CMK (cell line): ENCODE data around the gene CD79B.
"Not testable (repeated sequence)": the region's sequence is repeated elsewhere in the genome, so short reads cannot be mapped to it uniquely, and the experiment has no call there.

Source experiments
- DNase-seq: peaks from one replicate; pipeline ENCODE4 v3.0.0-alpha.2; 2010; ENCODE audit warnings: low read depth

CD79B gene

DNA sequence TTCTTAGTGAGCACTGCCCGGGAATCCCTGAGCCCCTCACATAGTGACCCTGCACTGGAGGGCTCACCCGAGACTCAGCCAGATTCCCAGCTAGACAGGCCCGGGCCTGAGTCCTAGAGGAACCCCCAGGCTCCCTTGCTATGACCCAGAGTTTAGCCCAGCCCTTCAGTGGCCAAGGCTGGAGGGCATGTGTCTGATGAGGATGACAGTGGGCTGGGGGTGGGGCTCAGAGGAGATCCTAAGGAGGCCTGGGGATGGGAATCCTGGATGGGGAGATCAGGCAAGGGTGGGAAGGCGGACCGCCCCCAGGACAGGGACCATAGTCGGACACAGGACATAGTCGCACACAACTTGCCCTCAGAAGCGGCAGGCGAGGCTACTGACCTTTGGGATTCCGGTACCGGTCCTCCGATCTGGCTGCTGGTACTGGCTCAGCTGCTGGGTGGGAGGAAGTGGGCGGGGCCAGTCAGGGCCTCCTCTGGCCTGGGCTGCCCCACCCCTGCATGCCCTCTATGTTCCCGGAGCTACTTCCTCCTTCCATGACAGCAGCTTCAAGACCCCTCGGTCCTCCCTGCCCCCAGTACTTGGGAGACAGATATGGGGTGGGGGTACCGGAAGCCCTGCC lies 1.1 kb downstream of the CD79B start:
- peak; percentile 60 for DNase-seq

DNA sequence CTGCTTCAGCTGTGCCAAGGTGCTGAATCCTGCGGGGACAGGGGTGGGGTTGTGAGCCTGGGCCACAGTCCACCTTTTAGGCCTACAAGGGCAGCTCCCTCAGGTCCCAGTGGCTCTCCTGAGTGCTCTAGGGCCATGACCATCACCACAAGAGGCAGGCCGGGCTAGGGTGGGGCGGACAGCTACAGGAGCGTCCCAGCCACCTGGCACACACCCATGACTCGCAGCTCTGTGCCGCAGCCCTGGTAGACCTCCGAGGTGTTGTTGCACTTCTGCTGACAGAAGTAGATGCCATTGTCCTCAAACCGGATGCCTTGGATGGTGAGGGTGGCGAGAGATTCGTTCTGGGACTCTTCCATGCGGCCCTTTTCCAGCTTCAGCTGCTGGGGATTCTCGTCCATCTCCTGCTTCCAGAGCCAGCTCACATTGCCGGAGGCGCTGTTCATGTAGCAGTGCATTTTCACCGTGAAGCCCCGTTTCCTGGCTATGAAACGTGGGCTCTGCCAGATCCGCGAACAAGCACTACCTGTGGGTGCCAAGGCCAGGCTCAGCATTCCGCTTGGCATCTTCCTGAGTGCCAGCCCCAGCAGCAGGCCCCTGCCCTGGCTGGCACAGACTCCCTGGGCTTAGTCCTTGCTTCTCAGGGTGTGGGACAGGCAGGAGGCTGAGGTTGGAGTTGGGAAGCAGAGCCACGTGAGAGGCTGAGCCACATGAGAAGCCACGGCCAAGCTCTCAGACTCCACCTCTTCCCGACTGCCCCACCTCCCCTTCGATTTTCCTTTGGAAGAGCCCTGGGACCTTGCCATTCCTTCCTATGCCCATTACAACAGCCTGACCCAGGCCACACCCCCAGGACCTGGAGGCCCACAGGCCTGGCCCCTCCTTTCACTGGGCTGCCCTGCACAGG lies 2.0 kb downstream of the CD79B start:
- no peak for DNase-seq

DNA sequence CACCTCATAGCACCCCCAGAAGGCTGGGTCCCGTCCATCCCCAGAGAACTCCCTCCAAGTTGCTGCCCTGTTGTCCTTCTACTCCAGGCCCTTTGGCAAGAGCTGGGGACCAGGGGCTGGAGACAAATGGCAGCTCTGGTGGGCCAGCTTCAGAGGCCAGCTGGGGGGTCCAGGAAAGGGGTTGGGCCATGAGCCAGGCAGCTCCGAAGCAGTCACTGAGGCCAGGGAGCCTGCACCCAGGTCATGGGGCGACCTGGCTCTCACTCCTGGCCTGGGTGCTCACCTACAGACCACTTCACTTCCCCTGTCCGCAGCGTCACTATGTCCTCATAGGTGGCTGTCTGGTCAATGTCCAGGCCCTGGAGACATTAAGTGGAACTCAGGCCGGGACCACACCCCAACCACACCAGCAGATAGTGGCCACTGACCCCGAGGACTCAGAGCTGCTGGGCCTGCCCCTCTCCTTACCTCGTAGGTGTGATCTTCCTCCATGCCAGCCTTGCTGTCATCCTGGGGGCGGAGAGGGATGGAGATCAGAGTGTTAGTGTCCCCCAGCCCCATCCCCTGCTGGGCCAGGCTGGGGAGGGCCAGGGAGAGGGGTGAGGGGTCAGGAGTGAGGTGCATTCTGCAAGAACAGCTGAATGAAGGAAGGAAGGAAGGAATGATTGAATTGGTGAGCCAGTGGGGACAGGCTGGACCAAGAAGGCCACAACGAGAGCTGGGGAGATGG lies 3.0 kb downstream of the CD79B start:
- no peak for DNase-seq

DNA sequence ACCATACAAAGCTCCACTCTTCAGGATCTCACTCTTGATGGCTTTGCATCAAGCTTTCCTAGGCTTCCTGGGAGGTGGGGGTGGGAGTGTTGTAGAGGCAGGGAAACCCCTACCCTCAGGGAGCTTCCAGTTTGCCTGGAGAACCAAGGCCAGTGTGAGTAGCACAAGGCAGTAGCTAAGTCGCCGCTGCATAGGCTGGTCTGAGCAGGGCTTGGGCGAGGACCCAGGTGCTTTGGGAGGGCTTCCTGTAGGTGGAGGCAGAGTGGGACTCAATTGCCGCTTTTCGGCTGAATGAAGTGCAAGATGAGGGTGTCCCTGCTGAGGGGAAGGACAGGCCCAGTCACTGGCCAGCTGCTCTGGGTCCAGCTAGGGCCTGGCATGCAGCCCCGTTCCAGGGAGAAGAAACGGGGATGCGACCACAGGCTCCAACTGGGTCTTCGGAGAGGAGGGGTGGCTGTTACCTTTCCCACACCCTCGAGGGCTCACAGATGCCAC lies 3.9 kb downstream of the CD79B start:
- DNase-seq, result no peak

DNA sequence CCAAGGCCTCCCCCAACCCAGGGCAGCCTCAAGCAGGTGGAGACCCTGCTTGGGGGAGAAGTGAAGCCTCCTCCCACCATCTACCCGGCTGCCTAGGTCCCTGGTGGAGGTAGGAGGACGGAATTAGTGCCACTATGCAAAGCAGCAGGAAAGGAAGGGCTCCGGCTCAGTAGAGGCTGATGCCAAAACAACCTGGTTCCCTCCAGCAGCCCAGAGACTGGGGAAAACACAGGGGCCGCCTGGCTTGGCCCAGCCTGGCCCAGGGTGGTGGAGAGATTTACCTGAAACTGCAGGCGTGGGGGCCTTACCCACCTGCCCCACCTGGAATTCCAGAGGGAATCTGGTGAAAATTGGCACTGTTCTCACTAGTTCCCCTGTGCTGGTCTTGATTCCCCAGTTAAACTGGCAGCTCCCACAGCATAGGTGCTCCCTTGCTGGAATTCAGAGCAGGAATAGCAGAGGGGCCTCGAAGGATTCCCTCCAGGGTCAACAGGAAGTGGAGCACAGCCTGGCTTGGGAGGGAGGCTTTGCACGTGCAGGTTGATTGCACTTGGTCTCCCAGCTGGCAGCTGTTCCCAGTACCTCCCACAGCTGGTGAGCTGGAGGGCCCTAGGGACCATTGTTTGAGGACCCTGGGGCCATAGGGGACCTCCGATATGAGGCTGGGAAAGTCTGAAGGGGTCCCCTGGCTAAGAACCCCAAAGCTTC lies 4.5 kb downstream of the CD79B start:
- DNase-seq, result no peak

DNA sequence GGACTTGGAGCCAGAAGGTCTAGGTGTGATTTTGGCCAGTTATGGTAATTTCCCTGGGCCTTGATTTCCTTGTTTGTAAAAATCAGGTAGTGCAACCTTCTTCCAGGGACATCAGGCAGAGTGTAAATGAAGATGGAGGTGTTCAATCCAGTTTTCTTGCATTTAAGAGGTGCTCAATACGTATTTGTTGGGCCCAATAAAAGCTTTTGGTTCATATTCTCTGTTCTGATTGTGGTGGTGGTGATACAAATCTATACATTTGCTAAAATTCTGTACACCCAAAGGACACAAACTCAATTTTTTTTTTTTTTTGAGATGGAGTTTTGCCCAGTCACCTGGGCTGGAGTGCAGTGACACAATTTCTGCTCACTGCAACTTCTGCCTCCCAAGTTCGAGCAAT lies 6.0 kb downstream of the CD79B start:
- DNase-seq, result no peak

DNA sequence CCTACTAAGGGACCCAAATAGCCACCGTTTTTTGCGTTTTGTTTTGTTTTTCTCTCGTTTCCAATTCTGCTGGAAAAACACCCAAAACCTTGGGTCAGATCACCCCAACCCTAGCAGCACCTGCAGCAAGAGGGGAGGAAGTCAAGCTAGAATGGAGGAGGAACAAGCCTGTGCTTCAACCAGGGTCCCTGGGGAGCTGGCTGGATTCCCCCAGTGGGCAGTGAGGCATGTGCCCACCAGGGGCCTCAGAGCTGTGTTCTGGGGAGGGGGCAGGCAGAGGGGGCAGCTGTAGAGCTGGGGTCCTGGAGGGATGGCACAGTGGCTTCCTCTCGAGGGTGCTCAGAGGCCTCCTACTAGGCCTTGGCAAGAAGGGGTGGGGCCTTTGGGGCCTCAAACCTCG lies 6.5 kb downstream of the CD79B start:
- DNase-seq, result no peak

DNA sequence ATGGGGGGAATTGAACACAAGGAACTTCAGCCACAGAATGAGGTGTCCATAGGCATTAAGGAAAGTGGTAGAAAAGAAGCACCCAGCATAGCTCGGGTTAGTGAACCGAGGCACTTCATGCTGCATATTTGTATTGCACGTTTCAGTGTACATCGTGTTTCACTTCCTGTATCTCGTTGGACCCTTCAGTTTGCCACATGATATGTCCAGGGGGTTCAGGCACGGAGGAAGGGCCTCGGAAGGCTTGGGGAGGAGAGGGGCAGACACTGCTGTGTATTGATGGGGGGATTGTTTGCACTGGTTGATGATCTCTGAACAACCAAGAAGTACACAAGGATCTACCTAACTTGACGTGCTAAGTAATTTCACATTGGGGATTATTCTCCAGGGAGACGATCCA lies 9.7 kb downstream of the CD79B start:
- DNase-seq, result not testable (repeated sequence)

DNA sequence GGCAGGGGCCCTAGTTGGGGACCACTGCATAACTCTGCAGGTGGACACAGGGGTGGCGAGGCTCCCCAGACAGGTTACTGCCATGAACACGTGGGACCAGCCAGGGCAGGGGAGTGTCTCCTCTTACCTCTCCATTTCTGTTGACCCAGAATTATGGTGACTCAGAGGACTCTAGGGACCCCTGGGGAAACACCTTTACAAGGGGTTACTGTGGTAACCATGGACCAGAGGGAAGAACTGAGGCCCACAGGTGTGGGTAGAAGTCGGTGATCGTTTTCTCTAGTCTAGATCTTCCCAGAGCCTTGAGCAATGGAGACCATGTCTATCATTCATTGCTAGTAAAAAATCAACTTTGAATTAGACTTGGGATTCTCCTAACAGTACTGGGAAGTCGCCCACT lies 11.4 kb downstream of the CD79B start:
- not testable (repeated sequence) for DNase-seq

DNA sequence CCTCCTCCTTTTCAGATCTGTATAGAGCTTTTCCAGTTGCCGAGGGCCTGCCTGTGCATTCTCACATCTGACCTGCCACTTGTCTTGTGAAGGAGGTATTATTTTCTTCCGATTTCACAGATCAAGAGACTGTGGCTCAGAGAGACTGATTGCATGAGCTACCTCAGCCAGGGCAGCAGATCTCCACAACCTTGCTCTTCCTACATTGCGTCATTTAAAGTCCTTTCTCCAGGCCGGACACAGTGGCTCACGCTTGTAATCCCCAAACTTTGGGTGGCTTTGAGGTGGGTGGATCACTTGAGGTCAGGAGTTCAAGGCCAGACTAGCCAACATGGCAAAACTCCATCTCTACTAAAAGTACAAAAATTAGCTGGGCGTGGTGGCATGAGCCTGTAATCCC lies 12.1 kb downstream of the CD79B start:
- not testable (repeated sequence) for DNase-seq

DNA sequence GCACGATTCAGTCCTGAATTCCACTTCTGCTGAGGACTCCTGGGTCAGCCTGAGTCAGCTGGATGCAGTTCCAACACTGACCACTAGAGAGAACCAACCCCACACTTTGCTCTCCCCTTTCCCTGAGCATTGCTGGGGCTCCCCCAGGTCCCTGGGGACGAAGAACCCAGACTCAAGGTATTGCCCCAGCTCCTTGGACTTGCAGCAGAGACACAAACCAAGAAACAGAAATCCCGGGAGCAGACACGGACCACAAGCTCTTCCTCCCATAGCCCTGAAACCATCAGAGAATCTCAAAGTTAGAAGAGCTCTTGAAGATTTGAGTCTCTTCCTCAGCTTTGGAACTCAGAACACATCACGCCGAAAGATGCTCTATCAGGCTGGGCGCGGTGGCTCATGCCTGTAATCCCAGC lies 12.8 kb downstream of the CD79B start:
- DNase-seq, result no peak

DNA sequence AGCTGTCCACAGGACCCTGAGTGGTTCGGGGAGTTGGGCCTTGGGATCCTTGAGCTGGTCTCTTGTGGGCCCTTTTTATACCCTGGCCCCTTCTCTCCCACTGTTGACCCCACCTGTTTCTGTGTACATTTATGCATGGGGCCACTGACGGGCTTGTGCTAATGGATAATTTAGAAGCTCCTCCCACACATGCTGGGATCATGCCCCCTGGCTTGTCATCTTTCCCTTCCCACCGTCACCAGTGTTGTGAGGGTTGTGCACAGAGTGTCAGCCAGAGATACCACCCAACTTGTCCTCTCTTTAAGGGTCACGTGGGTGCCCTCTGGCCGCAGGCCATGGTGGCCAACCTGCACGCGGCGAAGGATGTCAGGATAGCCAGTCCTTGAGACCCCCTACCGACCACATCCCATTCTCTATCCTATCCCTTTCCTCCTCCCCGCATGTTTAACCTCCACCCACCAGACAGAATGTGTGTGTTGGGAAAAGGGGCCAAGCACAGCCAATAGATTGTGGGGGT lies 13.3 kb downstream of the CD79B start, which contains the start of gene GH1:
Gene GH1, minus strand, starts transcription at position 51 of the 517 bp plus-strand sequence. CDS start 63 bp downstream, outside the sequence.
- not testable (repeated sequence) for DNase-seq

DNA sequence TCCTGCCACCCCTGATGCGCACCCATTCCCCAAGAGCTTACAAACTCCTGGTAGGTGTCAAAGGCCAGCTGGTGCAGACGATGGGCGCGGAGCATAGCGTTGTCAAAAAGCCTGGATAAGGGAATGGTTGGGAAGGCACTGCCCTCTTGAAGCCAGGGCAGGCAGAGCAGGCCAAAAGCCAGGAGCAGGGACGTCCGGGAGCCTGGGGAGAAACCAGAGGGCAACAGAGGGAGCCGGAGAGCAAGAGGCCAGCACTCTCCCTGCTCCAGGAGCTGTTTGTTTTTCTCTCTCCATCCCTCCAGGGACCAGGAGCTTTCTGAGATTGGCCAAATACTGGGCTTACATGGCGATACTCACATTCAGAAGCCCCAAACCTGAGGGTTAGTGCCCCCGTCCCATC lies 13.8 kb downstream of the CD79B start:
- DNase-seq, result no peak

DNA sequence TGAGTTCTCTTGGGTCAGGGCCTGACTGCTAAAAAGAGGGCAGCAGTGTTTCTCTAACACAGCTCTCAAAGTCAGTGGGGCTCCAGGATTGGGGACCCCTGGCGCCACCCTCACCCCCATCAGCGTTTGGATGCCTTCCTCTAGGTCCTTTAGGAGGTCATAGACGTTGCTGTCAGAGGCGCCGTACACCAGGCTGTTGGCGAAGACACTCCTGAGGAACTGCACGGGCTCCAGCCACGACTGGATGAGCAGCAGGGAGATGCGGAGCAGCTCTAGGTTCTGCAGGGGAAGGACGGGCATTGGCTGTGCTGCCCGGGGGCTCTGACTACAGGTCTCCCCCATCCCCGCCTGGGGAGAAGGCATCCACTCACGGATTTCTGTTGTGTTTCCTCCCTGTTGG lies 14.5 kb downstream of the CD79B start:
- DNase-seq, result no peak

DNA sequence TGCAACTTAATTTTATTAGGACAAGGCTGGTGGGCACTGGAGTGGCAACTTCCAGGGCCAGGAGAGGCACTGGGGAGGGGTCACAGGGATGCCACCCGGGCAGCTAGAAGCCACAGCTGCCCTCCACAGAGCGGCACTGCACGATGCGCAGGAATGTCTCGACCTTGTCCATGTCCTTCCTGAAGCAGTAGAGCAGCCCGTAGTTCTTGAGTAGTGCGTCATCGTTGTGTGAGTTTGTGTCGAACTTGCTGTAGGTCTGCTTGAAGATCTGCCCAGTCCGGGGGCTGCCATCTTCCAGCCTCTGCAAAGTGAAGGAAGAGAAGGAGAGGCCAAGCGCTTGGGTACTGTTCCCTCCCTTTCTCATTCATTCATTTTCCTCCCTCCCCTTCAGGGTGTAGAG lies 14.9 kb downstream of the CD79B start:
- DNase-seq, result not testable (repeated sequence)

DNA sequence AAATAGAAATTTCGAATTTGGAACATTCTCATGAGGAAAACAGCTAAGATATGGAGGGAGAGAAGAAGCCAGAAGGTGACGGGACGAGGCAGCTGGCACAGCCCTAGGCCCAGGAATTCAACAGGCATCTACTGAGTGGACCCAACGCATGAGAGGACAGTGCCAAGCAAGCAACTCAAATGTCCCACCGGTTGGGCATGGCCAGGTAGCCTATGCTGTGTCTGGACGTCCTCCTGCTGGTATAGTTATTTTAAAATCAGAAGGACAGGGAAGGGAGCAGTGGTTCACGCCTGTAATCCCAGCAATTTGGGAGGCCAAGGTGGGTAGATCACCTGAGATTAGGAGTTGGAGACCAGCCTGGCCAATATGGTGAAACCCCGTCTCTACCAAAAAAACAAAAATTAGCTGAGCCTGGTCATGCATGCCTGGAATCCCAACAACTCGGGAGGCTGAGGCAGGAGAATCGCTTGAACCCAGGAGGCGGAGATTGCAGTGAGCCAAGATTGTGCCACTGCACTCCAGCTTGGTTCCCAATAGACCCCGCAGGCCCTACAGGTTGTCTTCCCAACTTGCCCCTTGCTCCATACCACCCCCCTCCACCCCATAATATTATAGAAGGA lies 15.5 kb downstream of the CD79B start:
- no peak for DNase-seq

DNA sequence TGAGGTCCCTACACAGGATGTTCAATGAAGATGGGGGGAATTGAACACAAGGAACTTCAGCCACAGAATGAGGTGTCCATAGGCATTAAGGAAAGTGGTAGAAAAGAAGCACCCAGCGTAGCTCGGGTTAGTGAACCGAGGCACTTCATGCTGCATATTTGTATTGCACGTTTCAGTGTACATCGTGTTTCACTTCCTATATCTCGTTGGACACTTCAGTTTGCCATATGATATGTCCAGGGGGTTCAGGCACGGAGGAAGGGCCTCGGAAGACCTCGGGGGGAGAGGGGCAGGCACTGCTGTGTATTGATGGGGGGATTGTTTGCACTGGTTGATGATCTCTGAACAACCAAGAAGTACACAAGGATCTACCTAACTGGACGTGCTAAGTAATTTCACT lies 16.4 kb downstream of the CD79B start:
- DNase-seq, result not testable (repeated sequence)

DNA sequence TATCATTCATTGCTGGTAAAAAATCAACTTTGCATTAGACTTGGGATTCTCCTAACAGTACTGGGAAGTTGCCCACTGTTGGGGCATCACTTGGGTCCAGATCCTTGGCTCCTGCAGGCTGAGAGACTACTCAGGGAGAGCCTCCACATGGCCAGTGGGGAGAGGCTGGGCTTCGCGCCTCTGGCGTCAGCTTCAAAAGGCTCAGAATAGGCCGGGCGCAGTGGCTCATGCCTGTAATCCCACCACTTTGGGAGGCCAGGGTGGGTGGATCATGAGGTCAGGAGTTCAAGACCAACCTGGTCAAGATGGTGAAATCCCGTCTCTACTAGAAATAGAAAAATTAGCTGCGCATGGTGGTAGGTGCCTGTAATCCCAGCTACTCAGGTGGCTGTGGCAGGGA lies 17.7 kb downstream of the CD79B start:
- DNase-seq, result no peak

DNA sequence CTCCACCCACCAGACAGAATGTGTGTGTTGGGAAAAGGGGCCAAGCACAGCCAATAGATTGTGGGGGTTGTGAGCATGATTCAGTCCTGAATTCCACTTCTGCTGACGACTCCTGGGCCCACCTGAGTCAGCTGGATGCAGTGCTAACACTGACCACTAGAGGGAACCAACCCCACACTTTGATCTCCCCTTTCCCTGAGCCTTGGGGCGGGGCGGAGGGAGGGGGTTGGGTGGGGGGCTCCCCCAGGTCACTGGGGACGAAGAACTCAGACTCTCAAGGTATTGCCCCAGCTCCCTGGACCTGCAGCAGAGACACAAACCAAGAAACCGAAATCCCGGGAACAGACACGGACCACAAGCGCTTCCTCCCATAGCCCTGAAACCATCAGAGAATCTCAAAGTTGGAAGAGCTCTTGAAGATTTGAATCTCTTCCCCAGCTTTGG lies 20.5 kb downstream of the CD79B start:
- no peak for DNase-seq

DNA sequence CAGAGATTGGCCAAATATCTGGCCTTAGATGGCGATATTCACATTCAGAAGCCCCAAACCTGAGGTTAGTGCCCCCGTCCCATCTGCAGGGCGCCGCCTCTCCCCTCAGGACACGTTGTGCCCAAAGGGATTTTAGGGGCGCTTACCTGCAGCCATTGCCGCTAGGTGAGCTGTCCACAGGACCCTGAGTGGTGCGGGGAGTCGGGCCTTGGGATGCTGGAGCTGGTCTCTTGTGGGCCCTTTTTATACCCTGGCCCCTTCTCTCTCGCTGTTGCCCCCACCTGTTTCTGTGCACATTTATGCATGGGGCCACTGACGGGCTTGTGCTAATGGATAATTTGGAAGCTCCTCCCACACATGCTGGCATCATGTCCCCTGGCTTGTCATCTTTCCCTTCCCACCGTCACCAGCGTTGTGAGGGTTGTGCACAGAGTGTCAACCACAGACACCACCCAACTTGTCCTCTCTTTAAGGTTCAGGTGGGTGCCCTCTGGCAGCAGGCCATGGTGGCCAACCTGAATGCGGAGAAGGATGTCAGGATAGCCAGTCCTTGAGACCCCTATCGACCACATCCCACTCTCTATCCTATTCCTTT lies 21.0 kb downstream of the CD79B start, which contains the start of gene CSHL1:
Gene CSHL1, minus strand, starts transcription at position 218 of the 595 bp plus-strand sequence. Its CDS starts 62 bp downstream, at position 156.
- no peak for DNase-seq

DNA sequence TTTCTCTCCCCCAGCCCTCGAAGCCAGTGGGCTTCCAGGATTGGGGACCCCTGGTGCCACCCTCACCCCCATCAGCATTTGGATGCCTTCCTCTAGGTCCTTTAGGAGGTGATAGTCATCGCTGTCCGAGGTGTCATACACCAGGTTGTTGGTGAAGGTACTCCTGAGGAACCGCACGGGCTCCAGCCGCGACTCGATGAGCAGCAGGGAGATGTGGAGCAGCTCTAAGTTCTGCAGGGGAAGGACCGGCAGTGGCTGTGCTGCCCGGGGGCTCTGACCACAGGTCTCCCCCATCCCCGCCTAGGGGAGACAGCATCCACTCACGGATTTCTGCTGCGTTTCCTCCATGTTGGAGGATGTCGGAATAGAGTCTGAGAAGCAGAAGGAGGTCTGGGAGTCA lies 22.0 kb downstream of the CD79B start:
- DNase-seq, result no peak
